GM19452 (cell line): ENCODE results near the gene ST6GAL1.
A peak's percentile ranks its signal among the peaks of the same experiment; 100 is the strongest.
"Not testable (repeated sequence)": the region's sequence is repeated elsewhere in the genome, so short reads cannot be mapped to it uniquely, and the experiment has no call there.

ENCODE experiments used
- ATAC-seq: cut with Tn5 transposase; IDR thresholded peaks from one replicate; pipeline ENCODE4 v1.9.1; 2021; ENCODE audit not compliant: unreplicated experiment

The ST6GAL1 gene

GRCh38 chr3:187017511-187018230 is 87.3 kb downstream of the ST6GAL1 start:
- ATAC-seq: no peak

DNA sequence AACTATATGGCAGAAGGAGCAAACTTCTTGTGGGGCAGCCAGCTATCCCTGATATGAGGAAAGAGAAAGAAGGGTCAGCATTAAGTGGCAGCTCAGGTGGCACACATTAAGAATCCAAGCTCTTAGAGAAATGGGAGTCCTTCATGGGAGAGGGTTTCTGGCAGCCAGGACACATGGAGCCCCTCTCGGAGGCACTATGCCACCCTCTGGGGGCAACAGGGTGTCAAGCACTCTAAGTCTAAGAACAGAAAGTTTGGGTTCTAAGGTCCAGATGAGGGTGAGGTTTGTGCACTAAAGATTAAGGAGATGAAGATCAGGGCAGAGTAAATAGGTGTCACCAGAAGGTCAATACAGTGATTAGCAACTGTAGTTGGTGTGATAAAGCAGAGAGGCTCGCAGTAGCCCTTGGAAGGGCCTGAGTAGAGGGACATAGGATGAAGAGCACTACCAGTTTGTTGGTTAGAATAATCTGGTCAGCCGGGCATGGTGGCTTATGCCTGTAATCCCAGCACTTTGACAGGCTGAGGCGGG is 89.3 kb downstream of the ST6GAL1 start:
- no peak for ATAC-seq

- ATAC-seq: no peak
Observed at GRCh38 chr3:187020376-187020775, 90.0 kb downstream of the ST6GAL1 start.

GRCh38 chr3:187021748-187022402 is 91.5 kb downstream of the ST6GAL1 start:
- peak; percentile 53 for ATAC-seq

- ATAC-seq: no peak
Observed at GRCh38 chr3:187022403-187023029, 92.2 kb downstream of the ST6GAL1 start.

DNA sequence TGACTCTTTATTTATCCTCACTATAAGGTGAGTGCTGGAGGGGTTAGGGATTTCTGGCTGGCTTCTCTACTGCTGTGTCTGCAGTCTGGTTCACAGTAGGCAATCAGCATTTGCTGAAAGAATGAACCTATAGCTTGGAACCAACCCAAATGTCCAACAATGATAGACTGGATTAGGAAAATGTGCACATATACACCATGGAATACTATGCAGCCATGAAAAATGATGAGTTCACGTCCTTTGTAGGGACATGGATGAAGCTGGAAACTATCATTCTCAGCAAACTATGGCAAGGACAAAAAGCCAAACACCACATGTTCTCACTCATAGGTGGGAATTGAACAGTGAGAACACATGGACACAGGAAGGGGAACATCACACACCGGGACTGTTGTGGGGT is 93.0 kb downstream of the ST6GAL1 start:
- not testable (repeated sequence) for ATAC-seq

DNA sequence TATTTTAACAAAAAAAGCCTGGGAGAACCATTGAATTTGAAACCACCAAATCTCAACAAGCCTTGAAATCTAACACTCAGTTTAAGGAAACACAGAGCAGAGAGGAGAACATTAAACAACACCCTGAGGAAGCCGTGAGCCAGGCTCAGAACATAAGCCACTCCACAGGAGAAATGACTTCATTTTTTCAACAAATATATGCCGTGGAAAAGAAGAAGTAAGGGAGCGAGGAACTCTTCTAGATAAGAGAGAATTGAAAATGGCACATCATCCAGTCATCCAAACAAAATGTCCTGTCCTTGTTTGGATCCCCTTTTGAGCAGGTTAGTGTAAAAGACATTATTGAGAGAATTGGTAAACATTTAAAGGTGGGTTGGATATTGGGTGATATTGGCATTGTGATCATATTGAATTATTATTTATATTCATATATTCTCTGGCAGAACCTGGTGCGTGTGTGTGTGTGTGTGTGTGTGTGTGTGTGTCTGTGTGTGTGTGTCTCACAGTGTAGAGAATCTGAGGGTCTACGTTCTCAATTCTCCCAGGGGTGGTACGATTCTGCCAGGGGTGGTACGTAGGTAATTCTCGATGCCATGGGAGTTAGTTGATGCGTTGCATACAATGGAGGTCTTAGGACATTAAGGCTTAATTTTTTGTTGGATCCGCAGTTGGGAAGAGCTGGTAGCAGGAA is 94.4 kb downstream of the ST6GAL1 start:
- ATAC-seq: no peak

DNA sequence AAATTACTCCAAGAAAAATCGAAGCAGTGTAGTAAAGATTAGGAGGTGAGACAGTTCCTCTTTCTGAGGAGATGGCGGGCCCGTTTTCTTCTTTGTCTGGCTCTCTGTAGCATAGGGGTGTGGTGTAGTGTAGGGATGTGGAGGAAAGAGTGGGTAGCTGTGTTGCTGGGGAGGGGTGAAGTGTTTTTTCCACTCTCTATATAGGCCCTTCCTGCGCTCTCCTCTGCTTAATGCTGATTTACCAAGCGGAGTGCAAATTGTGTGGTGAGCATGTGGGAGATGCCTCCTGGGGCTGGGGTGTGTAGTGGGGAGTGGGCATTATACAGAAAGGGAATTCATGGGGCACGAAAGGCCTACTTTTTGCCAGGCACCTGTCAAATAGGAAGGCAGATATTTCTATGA is 94.9 kb downstream of the ST6GAL1 start:
- no peak for ATAC-seq

GRCh38 chr3:187025656-187026316 is 95.5 kb downstream of the ST6GAL1 start:
- peak; percentile 35 for ATAC-seq

GRCh38 chr3:187026317-187026670 is 96.0 kb downstream of the ST6GAL1 start:
- ATAC-seq: no peak

GRCh38 chr3:187027531-187028278 is 97.4 kb downstream of the ST6GAL1 start:
- no peak for ATAC-seq

- ATAC-seq: no peak
Observed at GRCh38 chr3:187031934-187032333, 101.6 kb downstream of the ST6GAL1 start.

DNA sequence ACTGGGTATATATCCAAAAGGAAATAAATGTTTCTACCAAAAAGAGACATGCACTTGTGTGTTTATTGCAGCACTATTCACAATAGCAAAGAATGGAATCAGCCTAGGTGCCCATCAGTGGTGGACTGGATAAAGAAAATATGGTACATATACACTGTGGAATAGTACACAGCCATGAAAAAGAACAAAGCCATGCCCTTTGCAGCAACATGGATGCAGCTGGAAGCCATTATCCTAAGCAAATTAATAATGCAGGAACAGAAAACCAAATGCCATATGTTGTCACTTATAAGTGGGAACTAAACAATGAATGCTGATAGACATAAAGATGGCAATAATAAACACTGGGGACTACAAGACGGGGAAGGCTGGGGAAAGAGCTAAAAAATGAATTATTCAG is 106.1 kb downstream of the ST6GAL1 start:
- no peak for ATAC-seq

- no peak for ATAC-seq
Observed at GRCh38 chr3:187039100-187039722, 108.9 kb downstream of the ST6GAL1 start.

GRCh38 chr3:187039723-187040414 is 109.5 kb downstream of the ST6GAL1 start:
- no peak for ATAC-seq

GRCh38 chr3:187040516-187041361 is 110.4 kb downstream of the ST6GAL1 start:
- no peak for ATAC-seq

GRCh38 chr3:187041362-187042307 is 111.3 kb downstream of the ST6GAL1 start:
- ATAC-seq: peak; percentile 55
